GM18511 (cell line): ENCODE data around the gene KHDC4.
A peak's percentile ranks its signal among the peaks of the same experiment; 100 is the strongest.

Source experiments
- ATAC-seq: cut with Tn5 transposase; IDR thresholded peaks from one replicate; pipeline ENCODE4 v1.9.1; 2021; ENCODE audit warnings: mild to moderate bottlenecking, moderate library complexity; ENCODE audit not compliant: unreplicated experiment

Gene KHDC4

DNA sequence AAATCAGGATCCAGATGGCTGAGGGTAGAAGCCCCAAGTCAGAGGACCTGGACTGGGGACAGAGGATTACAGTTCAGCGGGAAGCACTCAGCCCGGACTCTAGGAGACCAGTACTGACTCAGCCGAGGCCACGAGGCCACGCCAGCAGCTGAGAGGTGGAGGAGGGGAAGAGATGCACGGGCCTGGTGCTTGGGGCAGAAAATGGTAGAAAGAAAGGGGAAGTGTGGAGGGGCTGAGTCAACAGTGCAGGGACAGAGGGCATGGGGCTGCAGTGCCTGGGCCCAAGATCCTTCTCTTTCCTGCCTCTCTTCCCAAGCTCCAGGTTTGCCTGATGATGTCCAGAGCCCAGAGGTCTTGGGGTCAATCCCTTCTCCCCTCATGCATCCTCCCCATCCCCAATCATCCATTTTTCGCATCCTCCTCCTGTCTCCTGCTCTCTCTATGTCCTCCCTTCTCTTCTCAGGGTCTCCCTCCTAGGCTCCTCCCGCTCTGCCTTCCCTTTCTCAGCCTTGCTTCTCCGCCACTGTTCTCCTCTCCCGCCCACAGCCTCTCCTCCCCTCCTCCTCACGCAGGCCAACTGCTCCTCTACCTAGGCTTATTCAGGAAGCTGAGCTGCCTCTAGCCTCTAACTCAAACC, 36.4 kb upstream of the KHDC4 start:
- peak; percentile 80 for ATAC-seq

DNA sequence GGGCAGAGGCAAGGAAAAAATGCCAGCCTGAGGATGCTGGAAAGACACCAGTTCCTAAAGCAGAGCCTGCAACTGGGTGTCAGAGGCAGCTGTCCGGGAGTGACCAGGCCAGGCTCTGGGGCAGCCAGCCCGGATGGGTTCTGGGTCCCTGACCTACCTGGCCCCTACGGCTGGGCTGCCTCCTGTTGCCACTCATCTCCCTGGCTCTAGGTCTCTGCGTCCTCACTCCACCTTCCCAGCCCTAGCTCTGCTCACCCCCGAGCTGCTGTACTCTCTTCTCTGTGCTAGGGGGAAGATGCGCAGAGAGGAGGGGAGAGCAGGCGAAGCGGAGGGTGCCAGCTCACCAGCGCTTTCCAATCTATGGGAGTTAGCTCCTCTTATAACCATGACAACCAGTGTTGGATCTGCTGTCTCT, 35.2 kb upstream of the KHDC4 start:
- no peak for ATAC-seq

DNA sequence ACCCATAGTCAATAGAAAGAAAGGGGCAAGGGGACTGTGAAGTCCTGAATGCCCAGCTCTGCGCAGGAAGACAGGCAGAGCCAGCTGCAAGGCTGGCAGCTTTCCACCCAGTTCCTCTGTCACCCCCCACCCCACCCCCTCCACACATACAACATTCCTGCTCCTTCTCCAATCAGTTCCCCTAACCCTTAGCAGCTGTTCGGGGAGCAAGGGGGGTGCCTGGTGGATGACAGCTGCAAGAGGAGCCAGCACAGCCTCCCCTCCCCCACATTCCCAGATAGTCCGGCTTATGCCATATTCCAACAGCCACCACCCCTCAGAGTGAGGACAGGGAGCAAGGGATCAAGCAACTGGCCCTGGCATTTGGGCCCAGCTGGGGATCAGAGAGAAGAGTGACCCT, 34.5 kb upstream of the KHDC4 start:
- ATAC-seq, result no peak

DNA sequence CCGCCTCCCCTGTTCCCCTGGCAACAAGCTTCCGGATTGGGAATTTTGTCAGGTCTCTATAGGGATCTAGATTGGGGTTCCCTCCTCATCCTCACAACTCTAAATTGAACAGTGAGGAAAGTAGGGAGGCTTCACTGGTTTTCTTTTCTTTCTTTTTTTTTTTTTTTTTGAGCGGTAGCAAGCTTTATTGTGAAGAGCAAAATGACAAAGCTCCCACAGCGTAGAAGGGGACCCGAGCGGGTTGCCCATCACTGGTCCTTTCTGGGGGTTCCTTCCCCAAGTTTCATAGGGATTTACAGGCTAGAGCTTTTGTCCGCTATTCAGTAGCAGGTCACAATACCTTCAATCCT, 33.8 kb upstream of the KHDC4 start:
- ATAC-seq, result no peak

DNA sequence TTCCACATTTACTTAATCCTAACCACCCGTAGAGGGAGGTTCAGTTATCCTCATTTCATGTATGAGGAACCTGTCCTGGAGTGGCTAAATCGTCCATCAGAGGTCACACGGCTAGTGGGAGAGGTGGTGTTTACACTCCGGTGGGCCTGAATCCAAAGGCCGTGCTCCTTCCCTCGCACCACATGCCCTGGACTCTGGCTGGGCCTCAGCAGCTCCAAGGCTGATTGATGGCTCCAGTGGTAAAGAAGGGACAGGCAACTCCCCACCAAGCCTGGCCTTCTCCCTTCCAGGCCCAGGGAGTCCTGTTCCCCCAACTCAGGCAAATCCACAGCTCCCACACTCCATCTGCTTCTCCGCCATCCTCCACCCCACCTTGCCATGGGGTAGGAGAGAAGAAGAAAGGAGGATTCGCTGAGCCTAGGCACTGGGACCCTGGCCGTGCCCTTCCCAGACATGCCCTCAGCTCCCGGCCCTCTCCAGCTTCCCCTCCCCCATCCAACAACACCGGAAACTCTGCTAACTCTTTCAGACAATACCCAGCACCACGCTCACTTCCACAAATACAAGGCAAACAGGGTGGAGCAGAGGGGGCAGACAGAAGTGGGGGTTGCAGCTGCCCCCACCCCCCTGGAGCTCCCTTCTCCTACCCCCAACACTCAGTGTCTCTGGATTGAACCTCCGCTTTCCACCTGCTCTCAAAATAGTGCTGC, 33.3 kb upstream of the KHDC4 start:
- ATAC-seq, result no peak

DNA sequence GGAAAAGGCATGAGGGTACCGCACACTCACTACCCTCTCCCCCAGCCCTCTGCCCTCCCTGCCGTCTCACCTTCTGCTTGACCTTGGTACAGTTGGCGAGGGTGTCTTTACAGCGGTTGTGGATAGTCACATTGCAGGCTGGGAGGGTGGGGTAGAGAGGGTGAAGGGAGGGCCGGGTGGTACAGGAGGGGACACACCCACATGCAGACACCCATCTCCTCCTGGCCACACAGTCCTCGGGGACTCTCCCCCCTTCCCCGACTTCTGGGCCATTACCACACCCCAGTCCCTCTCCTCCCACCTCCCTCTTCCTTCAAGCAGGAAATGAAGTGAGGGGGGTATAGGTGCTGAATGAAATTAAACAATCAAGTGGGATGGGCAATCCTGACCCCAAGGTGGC, 32.5 kb upstream of the KHDC4 start:
- no peak for ATAC-seq

DNA sequence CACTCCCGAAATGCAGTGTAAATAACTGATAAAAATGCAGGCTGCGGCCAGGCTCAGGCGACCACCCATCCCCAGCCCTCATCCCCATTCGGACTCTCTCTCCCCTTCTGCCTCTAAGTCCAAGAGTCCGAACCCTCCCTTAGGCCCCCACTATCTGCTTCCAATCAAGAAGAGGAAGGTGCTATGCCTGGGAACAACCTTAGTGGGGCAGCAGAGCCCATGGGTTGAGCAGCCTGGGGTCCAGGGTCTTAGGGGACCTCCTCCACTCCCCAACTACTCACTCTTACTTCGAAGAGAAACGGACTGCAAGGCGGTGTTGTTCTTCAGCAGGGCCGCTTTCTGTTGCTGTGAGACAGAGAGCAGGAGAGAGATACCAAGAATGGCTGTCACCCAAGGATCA, 31.9 kb upstream of the KHDC4 start:
- no peak for ATAC-seq

DNA sequence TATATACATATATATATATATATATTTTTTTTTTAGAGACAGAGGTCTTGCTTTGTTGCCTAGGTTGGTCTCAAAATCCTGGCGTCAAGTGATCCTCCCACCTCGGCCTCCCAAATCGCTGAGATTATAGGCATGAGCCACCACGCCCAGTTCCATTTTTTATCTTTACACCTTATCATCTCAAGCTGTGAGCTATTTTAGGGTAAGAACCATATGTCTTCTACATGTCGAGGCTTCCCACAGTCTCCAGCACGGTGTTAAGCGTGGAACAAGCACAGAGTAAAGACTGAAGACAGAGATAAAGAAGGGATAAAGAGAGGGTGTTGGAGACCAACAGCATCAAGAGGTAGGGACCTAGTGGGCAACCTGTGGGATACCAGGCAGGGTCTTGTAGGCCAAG, 30.0 kb upstream of the KHDC4 start:
- no peak for ATAC-seq

DNA sequence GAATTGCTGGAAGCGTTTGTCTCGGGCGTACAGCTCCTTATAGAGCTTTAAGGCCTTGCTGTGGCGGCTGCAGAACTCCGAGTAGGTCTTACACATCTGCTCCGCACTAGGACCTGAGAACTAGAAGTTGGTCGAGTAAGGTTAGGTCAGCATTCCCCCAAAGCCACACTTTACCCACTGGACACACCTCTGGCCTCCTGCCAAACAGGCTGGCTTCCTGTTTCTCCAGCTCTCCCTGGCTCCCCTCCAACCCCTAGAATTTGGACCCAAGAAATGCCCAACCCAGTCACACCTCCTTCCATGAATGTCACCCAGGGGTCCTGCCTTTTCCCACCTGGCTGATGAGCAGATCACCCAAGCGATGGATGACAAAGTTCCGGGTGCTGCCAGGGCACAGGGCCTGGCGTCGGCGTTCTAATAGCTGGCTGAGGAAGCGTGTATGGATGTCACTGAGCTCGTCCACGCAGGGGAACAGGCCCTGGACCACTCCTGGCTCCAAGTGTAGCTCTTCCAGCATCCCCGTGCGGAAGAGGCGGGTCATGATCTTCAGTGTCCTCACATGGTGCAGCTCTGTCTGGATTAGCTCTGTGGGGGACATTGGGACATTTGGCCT, 28.5 kb upstream of the KHDC4 start:
- no peak for ATAC-seq

DNA sequence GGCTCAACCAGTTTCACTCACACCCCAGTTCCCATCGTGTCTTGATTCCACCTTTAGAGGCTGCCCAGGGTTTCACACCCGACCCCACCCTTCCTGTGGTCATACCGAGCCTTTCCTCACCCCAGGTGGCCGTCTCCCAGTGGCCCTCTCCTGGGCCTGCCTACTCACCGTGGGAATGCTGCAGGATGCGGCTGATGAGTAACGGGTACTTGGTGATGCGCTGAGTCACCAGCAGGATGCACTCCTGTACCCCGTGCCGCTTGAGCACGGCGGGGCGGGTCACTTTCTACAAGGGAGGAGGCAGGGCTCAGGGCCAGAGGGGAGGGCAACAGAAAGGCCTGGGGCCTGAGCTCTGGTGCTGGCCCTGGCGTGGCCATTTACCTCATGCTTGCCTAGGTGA, 27.7 kb upstream of the KHDC4 start:
- no peak for ATAC-seq

DNA sequence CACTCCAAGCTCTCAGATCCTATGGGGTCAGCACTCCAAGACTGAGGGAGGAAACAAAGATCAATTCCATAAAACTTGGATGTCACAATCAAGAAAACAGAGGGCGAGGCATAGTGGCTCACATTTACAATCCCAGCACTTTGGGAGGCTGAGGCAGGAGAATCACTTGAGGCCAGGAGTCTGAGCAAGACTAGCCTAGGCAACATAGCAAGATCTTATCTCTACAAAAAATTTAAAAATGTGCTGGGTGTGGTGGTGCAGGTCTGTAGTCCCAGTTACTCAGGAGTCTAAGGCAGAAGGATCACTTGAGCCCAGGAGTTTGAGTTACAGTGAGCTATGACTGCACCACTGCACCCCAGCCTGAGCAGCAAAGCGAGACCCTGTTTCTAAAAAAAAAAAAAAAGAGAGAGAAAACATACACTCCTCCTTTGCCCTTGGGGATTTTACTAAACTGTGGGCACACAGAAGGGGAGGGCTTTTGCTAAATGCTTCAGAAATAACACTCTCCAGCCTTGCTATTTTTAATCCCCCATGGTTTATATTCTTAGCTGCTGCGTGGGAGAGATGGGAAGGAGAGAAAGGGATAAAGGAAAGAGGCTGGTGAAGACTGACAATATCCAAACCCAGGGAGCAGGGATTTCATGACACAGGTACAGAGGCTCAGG, 26.0 kb upstream of the KHDC4 start:
- no peak for ATAC-seq

DNA sequence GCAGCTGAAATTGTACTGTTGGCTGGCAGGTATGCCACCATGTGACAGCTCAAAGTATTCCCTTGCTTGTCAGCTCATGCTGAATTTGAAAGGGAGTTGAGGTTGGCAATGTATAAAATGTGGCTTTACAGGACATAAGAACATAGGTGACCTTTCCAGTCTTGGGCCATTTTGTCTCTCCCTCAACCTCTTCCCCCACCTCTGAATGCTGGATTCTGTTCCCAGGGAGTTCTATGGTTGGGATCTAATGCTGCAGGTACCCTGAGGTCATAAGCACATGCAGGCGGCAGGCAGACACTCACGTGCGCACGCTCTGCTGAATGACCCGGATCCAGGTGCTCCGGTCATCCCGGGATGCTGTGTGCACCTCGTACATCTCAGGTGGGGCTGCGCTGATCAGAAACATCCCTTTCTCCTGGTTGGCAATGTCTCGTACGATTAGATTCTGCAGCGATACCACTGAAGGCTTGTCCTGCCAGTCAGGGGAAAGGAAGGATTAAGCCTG, 23.2 kb upstream of the KHDC4 start:
- ATAC-seq, result no peak

DNA sequence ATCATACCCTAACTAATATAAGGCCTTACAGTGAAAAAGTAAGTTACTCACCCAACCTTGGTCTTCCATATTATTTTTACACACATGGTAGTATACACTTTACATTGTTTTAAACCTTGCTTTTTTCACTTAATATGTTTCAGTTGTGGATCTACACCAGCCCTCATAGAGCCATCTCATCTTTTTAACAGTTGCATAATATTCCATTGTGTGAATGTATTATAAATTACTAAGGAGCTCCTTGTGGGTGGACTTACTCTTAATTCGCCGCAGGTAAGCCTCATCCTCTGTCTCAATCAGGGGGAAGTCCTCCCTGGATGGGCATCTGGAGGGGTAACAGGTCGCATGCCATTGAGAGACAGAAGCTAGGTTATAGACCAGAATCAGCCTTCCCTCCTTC, 20.4 kb upstream of the KHDC4 start:
- no peak for ATAC-seq

DNA sequence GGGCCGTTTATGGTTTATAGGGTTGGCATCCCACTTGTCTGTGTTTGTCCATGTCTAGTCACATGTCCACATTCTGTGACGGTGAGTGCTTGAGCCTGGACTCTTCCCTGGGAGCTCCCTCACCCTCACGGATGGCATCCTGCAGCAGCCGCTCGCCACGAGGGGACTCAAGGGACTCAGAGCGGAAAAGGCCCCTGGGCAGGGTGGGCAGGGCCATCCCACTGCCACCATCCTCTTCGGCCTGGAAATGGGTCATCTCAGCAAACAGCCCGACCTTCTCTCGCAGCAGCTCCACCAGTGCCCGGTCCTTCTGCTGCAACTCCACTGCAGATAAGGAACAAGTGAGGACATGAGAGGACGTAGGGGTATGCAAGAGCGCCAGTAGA, 18.3 kb upstream of the KHDC4 start:
- no peak for ATAC-seq

DNA sequence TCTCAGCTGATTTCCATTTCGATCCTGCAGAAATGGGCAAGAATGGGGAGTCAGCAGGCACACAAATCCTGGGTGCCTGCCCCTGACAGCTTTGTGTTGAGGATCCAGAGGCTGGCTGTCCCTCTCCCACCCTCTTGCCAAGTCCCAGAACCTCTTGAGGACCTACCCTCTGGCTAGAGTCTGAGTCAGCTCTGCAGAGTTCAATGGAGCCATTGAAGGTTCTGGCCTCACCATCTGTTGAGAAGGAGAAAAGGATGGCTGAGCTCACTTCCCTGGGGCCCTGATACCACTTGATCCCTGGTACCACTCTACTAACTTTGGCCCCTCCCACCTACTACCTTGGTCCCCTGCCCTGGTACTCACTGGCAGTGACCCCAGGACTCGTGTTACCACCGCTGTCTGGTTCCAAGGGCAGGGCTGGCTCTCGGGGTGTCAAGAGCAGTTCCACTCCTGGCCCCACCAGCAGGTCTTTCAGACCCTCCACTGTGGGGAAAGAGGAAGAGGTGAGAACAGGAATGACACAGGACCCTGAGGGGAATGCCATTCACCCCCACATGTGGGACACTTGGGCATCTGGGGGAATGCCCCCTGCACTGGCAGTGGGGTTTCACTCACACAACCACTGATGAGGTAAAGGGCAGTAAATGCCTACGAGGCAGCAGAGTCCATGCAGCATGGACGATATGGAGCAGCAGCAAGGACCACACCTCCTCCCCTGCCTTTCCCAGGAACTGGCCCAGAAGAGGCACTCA, 17.7 kb upstream of the KHDC4 start:
- no peak for ATAC-seq

DNA sequence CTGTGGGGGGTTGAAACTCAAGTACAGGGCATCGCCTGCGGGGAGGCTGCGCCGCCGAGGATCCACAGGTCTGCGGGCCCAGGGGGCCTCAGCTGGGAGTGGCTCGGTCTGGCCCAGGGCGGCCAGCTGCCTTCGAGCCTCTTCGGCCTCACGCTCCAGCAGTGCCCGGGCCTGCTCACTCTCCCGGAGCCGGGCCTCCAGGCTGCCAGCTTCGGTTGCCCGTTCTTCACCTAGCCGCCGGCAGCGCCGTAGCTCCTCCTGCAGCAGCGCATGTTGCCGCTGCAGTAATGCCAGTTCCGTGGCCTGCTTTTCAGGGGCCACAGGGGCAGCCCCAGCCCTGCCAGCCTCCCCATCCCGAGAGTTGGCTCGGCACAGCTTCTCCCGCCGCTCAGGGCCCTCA, 16.6 kb upstream of the KHDC4 start:
- ATAC-seq, result no peak

DNA sequence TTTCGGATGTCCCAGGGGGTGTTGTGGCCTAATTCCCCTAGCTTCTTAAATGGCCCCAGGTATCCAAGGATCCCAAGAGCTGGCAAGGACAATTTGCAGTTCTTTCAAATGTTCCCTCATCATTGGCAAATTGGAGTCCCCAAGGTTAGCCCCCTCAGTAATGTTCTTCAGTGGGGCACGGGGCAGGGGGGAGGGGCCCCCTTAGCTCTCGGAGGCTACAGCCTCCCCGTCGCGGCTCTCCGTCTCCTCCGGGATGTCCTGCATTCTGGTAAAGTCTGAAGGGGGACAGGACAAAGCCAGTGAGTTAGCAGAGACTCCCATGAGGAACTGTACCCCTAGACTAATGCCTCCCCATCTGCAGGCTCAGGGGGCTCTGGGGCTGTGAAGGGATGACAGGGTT, 13.5 kb upstream of the KHDC4 start:
- no peak for ATAC-seq

DNA sequence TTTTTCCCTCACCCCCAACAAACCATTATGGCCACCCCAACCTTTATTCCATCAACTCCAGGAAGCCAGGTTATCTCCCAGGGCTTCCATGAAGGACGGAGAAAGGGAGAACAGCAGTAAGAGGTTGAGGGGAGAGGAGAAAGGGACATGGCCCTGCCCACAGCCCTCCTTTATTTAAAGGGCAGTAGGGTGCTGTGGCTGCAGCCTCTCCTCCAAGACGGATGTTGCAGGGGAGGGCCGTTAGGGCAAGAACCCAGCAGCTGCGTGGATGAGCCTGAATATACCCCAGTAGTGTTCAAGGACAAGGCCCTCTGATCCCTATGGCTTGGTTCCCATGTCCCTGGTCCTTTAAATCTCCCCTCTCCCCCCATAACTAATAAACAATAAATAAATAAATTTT, 13.1 kb upstream of the KHDC4 start:
- no peak for ATAC-seq

DNA sequence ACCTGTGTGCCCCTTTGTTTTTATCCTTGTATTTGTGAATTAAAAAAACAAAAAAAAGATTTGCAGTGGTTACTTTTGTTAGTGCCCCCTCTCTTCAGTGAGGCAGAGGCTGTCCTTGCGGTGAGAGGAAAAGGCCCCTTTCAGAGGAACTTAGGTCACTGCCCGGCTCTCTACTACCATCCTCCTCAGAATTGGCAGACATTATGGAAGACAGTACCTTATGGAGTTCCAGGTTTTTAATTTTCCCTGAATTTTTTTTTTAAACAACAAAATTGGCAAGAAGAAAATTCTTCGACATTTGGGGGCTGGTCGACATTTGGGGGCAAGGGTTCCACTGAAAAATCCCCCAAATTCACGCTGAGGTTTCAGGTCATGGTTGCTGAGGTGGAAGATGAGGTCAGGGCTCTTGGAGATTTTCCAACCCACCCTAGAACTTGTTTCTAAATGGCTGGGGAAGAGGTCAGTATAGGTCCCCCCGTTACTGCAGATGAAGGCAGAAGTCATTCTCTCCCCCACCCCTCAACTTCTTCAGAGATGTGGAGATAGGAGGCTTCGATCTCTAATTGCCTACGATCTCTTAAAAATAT, 12.5 kb upstream of the KHDC4 start:
- ATAC-seq, result peak; percentile 23

DNA sequence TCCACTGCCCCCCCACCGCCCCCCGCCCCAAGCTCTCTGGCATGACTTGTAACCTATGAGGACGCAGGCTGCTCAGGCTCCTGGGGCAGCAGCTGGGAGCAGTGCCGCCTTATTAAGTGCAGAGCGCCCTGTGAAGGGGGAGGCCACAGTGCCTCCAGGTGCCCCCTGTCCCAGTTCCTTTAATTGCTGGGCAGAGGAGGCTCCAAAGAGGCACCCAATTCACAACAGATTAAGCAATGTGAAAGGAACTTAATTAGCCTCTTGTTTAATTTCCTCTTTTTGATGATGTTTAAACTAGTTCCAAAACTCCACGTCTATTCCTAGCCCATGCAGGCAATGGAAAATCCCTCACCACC, 10.2 kb upstream of the KHDC4 start:
- no peak for ATAC-seq

DNA sequence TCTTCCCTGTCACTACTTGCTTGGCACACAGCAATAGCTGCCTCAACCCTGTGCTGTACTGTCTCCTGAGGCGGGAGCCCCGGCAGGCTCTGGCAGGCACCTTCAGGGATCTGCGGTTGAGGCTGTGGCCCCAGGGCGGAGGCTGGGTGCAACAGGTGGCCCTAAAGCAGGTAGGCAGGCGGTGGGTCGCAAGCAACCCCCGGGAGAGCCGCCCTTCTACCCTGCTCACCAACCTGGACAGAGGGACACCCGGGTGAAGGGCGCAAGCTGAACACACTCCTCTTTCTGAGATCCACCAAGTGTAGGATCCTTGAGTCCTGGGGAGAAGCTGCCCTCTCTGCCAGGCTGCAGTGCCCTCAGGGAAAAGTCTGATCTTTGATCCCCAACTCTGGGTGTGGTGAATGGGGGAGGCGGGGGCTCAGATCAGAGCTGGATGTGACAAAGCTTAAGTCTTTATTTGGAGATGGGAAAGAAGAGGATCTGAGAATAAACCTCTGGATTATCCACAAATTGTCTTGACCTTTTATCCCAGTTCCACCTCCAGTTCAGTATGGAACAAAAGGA, 8.4 kb upstream of the KHDC4 start:
- no peak for ATAC-seq
